Measurements from ENCODE around the gene GPR55. TPM values are rescaled to one million over a fixed set of nuclear protein-coding genes. Genes with fewer than 3 reads are reported as not detected.

The GPR55 gene
- total and polyA plus RNA-seq, 2 donors (not counting 1 experiment from before 2014, with no cell fraction given): 3.0 to 4.1 TPM

Other genes with a start within 250 kb of the GPR55 start
- 72.5 and 75.7 TPM in 2 replicates for gene CAB39, start 212.4 kb downstream of the GPR55 start, total RNA-seq
- gene CAB39, start 212.4 kb downstream of the GPR55 start, polyA plus RNA-seq: 21.7 and 31.2 TPM in 2 replicates
- 36.9 and 37.4 TPM in 2 replicates for gene ITM2C, start 60.3 kb downstream of the GPR55 start, total RNA-seq
- 62.8 and 65.0 TPM in 2 replicates for gene ITM2C, start 60.3 kb downstream of the GPR55 start, polyA plus RNA-seq
- gene SPATA3, start 70.9 kb upstream of the GPR55 start, total RNA-seq: not detected in 2 replicates
- gene SPATA3, start 70.9 kb upstream of the GPR55 start, polyA plus RNA-seq: not detected in 2 replicates
- gene C2orf72, start 112.3 kb upstream of the GPR55 start, total RNA-seq: not detected in 2 replicates
- not detected in 2 replicates for gene C2orf72, start 112.3 kb upstream of the GPR55 start, polyA plus RNA-seq
- gene PSMD1, start 131.6 kb upstream of the GPR55 start, total RNA-seq: 45.4 and 48.2 TPM in 2 replicates
- gene PSMD1, start 131.6 kb upstream of the GPR55 start, polyA plus RNA-seq: 15.4 and 21.5 TPM in 2 replicates
- gene HTR2B, start 199.8 kb upstream of the GPR55 start, total RNA-seq: not detected in 2 replicates
- not detected in 2 replicates for gene HTR2B, start 199.8 kb upstream of the GPR55 start, polyA plus RNA-seq

Data from B cell (primary cell).